GM12892 (cell line): ENCODE data around the gene ABI3BP.

Source experiments
- POLR2A ChIP-seq: IDR thresholded peaks from 2 replicates; pipeline ENCODE4 v1.6.1; 2011; ENCODE audit warnings: low read depth, low read length, control low read depth
- POLR2AphosphoS5 ChIP-seq: IDR thresholded peaks from 2 replicates; pipeline ENCODE4 v1.6.1; 2011; ENCODE audit warnings: low read depth, low read length, control low read depth
- TAF1 ChIP-seq: IDR thresholded peaks from 2 replicates; pipeline ENCODE4 v1.6.1; 2011; ENCODE audit warnings: low read depth, mild to moderate bottlenecking, control low read depth, low read length, borderline replicate concordance

GRCh38 chr3:100953103-100953502 is 40.1 kb downstream of the ABI3BP start:
- no peak for TF ChIP-seq POLR2AphosphoS5
- TF ChIP-seq POLR2A: no peak
- no peak for TF ChIP-seq TAF1
